Neural progenitor cell (in vitro differentiated cells): ENCODE data around the gene GSTM5. TPM values are rescaled to one million over a fixed set of nuclear protein-coding genes. Genes with fewer than 3 reads are reported as not detected.
"Not testable (repeated sequence)": the region's sequence is repeated elsewhere in the genome, so short reads cannot be mapped to it uniquely, and the experiment has no call there.

Source experiments
- DNase-seq: peaks from one replicate; pipeline ENCODE4 v3.0.0-alpha.2; 2016; ENCODE audit warnings: low spot score
- H2AFZ ChIP-seq: fragments of 200-600 bp; sonication (generic); replicated peaks from 2 replicates; pipeline ENCODE4 v1.6.1; 2016; ENCODE audit warnings: antibody characterized with exemption
- H3F3A ChIP-seq: fragments of 200-600 bp; sonication (generic); 2 replicates; pipeline ENCODE4 v1.6.1; 2016; ENCODE audit warnings: antibody characterized with exemption, low read depth
- H3K27ac ChIP-seq: fragments of 200-600 bp; sonication (generic); 2 replicates; pipeline ENCODE4 v1.5.1; 2016; ENCODE audit warnings: mild to moderate bottlenecking
- H3K27me3 ChIP-seq: fragments of 200-600 bp; sonication (generic); 2 replicates; pipeline ENCODE4 v1.6.1; 2016; ENCODE audit warnings: mild to moderate bottlenecking, moderate library complexity
- H3K36me3 ChIP-seq: fragments of 200-600 bp; sonication (generic); 2 replicates; pipeline ENCODE4 v1.5.1; 2016
- H3K4me1 ChIP-seq: fragments of 200-600 bp; sonication (generic); 2 replicates; pipeline ENCODE4 v1.6.1; 2016; ENCODE audit warnings: mixed run types
- H3K4me2 ChIP-seq: fragments of 200-600 bp; sonication (generic); 2 replicates; pipeline ENCODE4 v1.6.1; 2016
- H3K4me3 ChIP-seq: fragments of 200-600 bp; sonication (generic); 2 replicates; pipeline ENCODE4 v1.5.1; 2016
- H3K79me2 ChIP-seq: fragments of 200-600 bp; sonication (generic); 2 replicates; pipeline ENCODE4 v1.6.1; 2016; ENCODE audit warnings: low read depth
- H3K9ac ChIP-seq: fragments of 200-600 bp; sonication (generic); 2 replicates; pipeline ENCODE4 v1.6.1; 2016
- H3K9me3 ChIP-seq: fragments of 200-600 bp; sonication (generic); 2 replicates; pipeline ENCODE4 v1.5.1; 2016; ENCODE audit warnings: low read depth
- H4K20me1 ChIP-seq: fragments of 200-600 bp; sonication (generic); 2 replicates; pipeline ENCODE4 v1.6.1; 2016; ENCODE audit warnings: low read depth
- H3K27ac Mint-ChIP-seq: 3 replicates; pipeline ENCODE4 v1.8.0; 2021; ENCODE audit warnings: mixed read lengths
- H3K27me3 Mint-ChIP-seq: 2 replicates; pipeline ENCODE4 v1.8.0; 2022; ENCODE audit warnings: low read depth, mild to moderate bottlenecking, inconsistent platforms, moderate library complexity, mixed read lengths; ENCODE audit not compliant: insufficient read depth
- H3K36me3 Mint-ChIP-seq: 3 replicates; pipeline ENCODE4 v1.8.0; 2021; ENCODE audit warnings: mixed read lengths
- H3K4me1 Mint-ChIP-seq: 3 replicates; pipeline ENCODE4 v1.8.0; 2021; ENCODE audit warnings: mixed read lengths
- H3K4me3 Mint-ChIP-seq: 3 replicates; pipeline ENCODE4 v1.8.0; 2021; ENCODE audit warnings: mild to moderate bottlenecking, moderate library complexity, mixed read lengths
- H3K9me3 Mint-ChIP-seq: 3 replicates; pipeline ENCODE4 v1.8.0; 2020; ENCODE audit warnings: mixed read lengths
- EZH2 ChIP-seq: fragments of 200-600 bp; sonication (generic); IDR thresholded peaks from 2 replicates; pipeline ENCODE4 v1.6.1; 2017; ENCODE audit warnings: antibody characterized with exemption, mild to moderate bottlenecking, moderate library complexity
- EZH2phosphoT487 ChIP-seq: fragments of 200-600 bp; sonication (generic); IDR thresholded peaks from 2 replicates; pipeline ENCODE4 v1.6.1; 2017; ENCODE audit warnings: antibody characterized with exemption
- total RNA-seq: library from RNA; depleted of rRNA; stranded (reverse); fragments of >200 nt; gene quantifications from 2 replicates; pipeline ENCODE4 v1.2.3, GENCODE V29; 2015; ENCODE audit warnings: low replicate concordance
- TF ChIP-seq, protein P1 (sequence below): fragments of 200-600 bp; sonication (generic); IDR thresholded peaks from 2 replicates; pipeline ENCODE4 v1.5.1; 2017; ENCODE audit warnings: antibody characterized with exemption, mild to moderate bottlenecking

The GSTM5 gene
- total RNA-seq, 1 donor from 2014 or later = not detected

DNA sequence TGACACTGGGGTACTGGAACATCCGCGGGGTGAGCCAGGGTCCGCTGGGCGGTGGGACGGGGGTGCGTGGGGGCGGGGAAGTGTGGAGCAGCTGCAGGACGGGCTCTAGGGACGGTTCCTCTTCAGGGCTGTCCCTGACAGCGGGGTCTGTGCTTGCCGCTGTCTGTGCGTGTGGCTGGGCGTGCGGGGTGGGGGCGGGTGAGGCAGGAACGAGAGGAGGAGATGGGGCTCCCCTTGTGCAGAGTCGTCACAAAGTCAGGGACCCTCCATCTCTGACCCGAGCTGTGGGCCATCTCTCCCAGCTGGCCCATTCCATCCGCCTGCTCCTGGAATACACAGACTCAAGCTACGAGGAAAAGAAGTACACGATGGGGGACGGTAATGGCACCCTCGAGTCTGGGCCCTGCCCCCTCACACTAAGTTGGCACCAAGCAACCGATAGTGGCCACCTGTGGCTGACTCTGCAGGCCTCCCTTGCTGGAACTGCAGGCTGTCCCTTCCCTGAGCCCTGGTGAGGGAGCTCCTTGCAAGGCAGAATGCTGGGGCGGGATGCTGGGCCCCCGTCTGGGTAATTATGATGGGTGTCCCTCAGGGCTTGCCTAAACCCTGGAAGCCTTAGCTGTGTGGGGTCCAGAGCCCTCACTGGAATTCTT is 43.8 kb upstream of the GSTM5 start:
- no peaks in the 10 kb centered on the region for H3K36me3 ChIP-seq
- H3K27me3 ChIP-seq = no peaks in the 10 kb centered on the region
- H3K4me2 ChIP-seq = peak overlapping the region; percentile 75
- DNase-seq = no peak
- H2AFZ ChIP-seq = peak overlapping the region; percentile 66
- no peaks in the 10 kb centered on the region for H4K20me1 ChIP-seq
- Mint-ChIP-seq H3K4me3 (peak overlapping the region; percentile 84), H3K36me3 (peaks cover 5% of the 10 kb centered on the region), H3K9me3 (peaks cover 4% of the 10 kb centered on the region), H3K27me3 (peaks cover 2% of the 10 kb centered on the region), H3K4me1 (peaks cover 12% of the 10 kb centered on the region), H3K27ac (peak overlapping the region; percentile 64)
- no peak overlapping the region for H3K9ac ChIP-seq
- H3K4me1 ChIP-seq = peaks cover 6% of the 10 kb centered on the region
- no peaks in the 10 kb centered on the region for H3F3A ChIP-seq
- H3K27ac ChIP-seq = no peak overlapping the region
- H3K9me3 ChIP-seq = no peaks in the 10 kb centered on the region
- peak overlapping the region; percentile 56 for H3K4me3 ChIP-seq
- TF ChIP-seq EZH2 (no peak), EZH2phosphoT487 (no peak)
- TF ChIP-seq, protein P1, sequence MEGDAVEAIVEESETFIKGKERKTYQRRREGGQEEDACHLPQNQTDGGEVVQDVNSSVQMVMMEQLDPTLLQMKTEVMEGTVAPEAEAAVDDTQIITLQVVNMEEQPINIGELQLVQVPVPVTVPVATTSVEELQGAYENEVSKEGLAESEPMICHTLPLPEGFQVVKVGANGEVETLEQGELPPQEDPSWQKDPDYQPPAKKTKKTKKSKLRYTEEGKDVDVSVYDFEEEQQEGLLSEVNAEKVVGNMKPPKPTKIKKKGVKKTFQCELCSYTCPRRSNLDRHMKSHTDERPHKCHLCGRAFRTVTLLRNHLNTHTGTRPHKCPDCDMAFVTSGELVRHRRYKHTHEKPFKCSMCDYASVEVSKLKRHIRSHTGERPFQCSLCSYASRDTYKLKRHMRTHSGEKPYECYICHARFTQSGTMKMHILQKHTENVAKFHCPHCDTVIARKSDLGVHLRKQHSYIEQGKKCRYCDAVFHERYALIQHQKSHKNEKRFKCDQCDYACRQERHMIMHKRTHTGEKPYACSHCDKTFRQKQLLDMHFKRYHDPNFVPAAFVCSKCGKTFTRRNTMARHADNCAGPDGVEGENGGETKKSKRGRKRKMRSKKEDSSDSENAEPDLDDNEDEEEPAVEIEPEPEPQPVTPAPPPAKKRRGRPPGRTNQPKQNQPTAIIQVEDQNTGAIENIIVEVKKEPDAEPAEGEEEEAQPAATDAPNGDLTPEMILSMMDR = no peak
- no peaks in the 10 kb centered on the region for H3K79me2 ChIP-seq

DNA sequence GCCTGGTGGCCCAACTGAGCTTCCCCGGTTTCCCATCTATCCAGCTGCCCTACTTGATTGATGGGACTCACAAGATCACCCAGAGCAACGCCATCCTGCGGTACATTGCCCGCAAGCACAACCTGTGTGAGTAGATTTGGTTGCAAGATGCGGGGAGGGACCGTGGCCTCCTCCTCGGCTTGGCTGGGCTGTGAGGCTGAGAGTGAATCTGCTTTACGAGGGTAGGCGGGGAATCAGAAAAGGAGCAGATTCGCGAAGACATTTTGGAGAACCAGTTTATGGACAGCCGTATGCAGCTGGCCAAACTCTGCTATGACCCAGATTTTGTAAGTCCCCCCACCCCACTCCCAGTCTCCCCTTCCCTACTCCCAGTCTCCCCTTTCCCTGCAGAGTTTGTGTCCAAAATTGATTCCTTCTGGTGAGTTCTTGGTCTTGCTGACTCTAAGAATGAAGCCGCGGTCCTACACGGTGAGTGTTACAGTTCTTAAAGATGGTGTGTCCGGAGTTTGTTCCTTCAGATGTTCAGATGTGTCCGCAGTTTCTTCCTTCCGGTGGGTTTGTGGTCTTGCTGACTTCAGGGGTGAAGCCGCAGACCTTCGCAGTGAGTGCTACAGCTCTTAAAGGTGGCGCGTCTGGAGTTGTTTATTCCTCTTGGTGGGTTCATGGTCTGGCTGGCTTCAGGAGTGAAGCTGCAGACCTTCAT is 42.7 kb upstream of the GSTM5 start:
- H3K4me1 Mint-ChIP-seq = peaks cover 12% of the 10 kb centered on the region
- H3K4me3 Mint-ChIP-seq = peak overlapping the region; percentile 65
- Histone ChIP-seq H3K27me3 (no peaks in the 10 kb centered on the region), H4K20me1 (no peaks in the 10 kb centered on the region), H3K4me1 (peaks cover 6% of the 10 kb centered on the region), H3K4me3 (no peak overlapping the region), H2AFZ (no peak overlapping the region), H3K9ac (no peak overlapping the region), H3K4me2 (no peak overlapping the region), H3K79me2 (no peaks in the 10 kb centered on the region), H3K36me3 (no peaks in the 10 kb centered on the region), H3K9me3 (no peaks in the 10 kb centered on the region), H3F3A (no peaks in the 10 kb centered on the region), H3K27ac (no peak overlapping the region)
- peak overlapping the region; percentile 34 for H3K27ac Mint-ChIP-seq
- peaks cover 2% of the 10 kb centered on the region for H3K27me3 Mint-ChIP-seq
- no peak for DNase-seq
- TF ChIP-seq, protein P1 = no peak
- no peak for TF ChIP-seq EZH2phosphoT487
- TF ChIP-seq EZH2 = no peak
- H3K36me3 Mint-ChIP-seq = peaks cover 5% of the 10 kb centered on the region
- H3K9me3 Mint-ChIP-seq = peaks cover 4% of the 10 kb centered on the region

DNA sequence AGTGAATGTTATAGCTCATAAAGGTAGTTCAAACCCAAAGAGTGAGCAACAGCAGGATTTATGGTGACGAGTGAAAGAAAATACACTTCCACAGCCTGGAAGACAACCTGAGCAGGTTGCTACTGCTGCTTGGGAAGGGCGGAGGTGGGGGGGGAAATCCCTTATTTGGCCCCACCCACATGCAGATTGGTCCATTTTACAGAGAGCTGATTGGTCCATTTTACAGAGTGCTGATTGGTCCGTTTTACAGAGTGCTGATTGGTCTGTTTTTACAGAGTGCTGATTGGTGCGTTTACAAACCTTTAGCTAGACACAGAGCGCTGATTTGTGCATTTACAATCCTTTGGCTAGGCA is 42.1 kb upstream of the GSTM5 start:
- not testable (repeated sequence) for H3K36me3 ChIP-seq, H3K27ac Mint-ChIP-seq, H3K9ac ChIP-seq, DNase-seq, H3K27ac ChIP-seq, H3K79me2 ChIP-seq, H3K4me3 ChIP-seq, H3K4me3 Mint-ChIP-seq, H3K9me3 Mint-ChIP-seq, H3K27me3 Mint-ChIP-seq, H3K4me1 ChIP-seq, H2AFZ ChIP-seq, H3K9me3 ChIP-seq, H3K4me2 ChIP-seq, H3K36me3 Mint-ChIP-seq, H3K27me3 ChIP-seq, H3F3A ChIP-seq, H4K20me1 ChIP-seq
- H3K4me1 Mint-ChIP-seq = peaks cover 12% of the 10 kb centered on the region

DNA sequence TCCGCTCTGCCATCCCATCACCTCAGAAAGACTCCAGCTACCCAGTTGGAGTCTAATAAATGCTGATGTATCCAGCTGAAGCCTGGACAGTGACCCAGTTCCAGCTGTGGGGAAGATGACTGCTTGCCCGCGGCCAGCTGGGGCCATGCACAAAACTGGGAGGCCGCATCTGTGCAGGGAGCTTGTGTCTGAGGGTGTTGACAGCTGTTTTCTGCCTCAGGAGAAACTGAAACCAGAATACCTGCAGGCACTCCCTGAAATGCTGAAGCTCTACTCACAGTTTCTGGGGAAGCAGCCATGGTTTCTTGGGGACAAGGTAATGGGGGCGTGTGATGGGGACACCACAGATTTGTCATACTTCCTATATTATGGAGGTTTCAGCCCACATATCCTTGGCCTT is 41.0 kb upstream of the GSTM5 start:
- Mint-ChIP-seq H3K9me3 (peaks cover 4% of the 10 kb centered on the region), H3K27ac (no peak overlapping the region), H3K27me3 (peaks cover 2% of the 10 kb centered on the region), H3K4me3 (no peak overlapping the region), H3K4me1 (peaks cover 12% of the 10 kb centered on the region), H3K36me3 (peaks cover 5% of the 10 kb centered on the region)
- Histone ChIP-seq H3K9me3 (no peaks in the 10 kb centered on the region), H2AFZ (no peak overlapping the region), H3K36me3 (no peaks in the 10 kb centered on the region), H3K27ac (no peak overlapping the region), H3K4me2 (no peak overlapping the region), H3K9ac (no peak overlapping the region), H3F3A (no peaks in the 10 kb centered on the region), H3K4me1 (peaks cover 6% of the 10 kb centered on the region), H3K4me3 (no peak overlapping the region), H3K27me3 (no peaks in the 10 kb centered on the region), H3K79me2 (no peaks in the 10 kb centered on the region), H4K20me1 (no peaks in the 10 kb centered on the region)
- no peak for TF ChIP-seq EZH2phosphoT487
- TF ChIP-seq EZH2 = no peak
- TF ChIP-seq, protein P1 = no peak
- no peak for DNase-seq

DNA sequence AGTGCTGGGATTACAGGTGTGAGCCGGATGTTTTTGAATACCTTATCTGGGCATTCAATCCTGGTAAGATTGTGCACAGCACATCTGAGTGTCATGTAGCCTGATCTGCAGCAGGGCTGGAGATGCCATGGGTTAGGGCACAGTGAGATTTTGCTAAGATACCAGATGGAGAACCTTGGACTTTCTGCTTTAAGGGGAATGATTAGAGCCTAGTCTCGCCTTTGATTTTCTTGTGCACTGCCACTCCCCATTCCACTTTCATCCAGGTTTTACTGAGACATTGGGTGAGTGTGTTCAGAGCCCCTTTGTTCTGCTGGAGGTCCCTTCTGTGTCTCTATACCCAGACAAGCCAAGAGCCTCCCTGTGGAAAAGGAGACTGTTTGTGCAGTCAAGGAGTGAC is 38.2 kb upstream of the GSTM5 start:
- H2AFZ ChIP-seq, DNase-seq, H3K4me1 Mint-ChIP-seq: not testable (repeated sequence)

More for the DNA sequence above, 38.2 kb upstream of the GSTM5 start:
- H3K4me3 ChIP-seq, H3F3A ChIP-seq, H4K20me1 ChIP-seq, H3K9me3 ChIP-seq, H3K36me3 ChIP-seq, H3K27me3 ChIP-seq, H3K9ac ChIP-seq, H3K9me3 Mint-ChIP-seq, H3K27me3 Mint-ChIP-seq, H3K36me3 Mint-ChIP-seq, H3K4me3 Mint-ChIP-seq, H3K27ac ChIP-seq, H3K4me2 ChIP-seq, H3K79me2 ChIP-seq, H3K4me1 ChIP-seq, H3K27ac Mint-ChIP-seq: not testable (repeated sequence)
